GM06990 (cell line): ENCODE data around the gene LIAS.

Experiments used
- DNase-seq: peaks from one replicate; pipeline ENCODE4 v3.0.0-alpha.2; 2011; ENCODE audit not compliant: insufficient read length; ENCODE audit errors: extremely low read depth
- H3K27me3 ChIP-seq: replicated peaks from 2 replicates; pipeline ENCODE4 v1.6.0; 2011; ENCODE audit warnings: low read length; ENCODE audit not compliant: control insufficient read depth, insufficient read depth
- H3K36me3 ChIP-seq: 2 replicates; pipeline ENCODE4 v1.5.1; 2011; ENCODE audit warnings: low read length; ENCODE audit not compliant: control insufficient read depth, insufficient read depth
- H3K4me3 ChIP-seq: replicated peaks from 2 replicates; pipeline ENCODE4 v1.5.1; 2011; ENCODE audit warnings: low read depth, mild to moderate bottlenecking, control low read depth, low read length
- TF ChIP-seq, protein P1 (sequence below): IDR thresholded peaks from 2 replicates; pipeline ENCODE4 v1.5.1; 2011; ENCODE audit warnings: low read length, control low read depth, mild to moderate bottlenecking, inconsistent platforms; ENCODE audit not compliant: insufficient read depth, poor library complexity, severe bottlenecking

Gene LIAS

DNA sequence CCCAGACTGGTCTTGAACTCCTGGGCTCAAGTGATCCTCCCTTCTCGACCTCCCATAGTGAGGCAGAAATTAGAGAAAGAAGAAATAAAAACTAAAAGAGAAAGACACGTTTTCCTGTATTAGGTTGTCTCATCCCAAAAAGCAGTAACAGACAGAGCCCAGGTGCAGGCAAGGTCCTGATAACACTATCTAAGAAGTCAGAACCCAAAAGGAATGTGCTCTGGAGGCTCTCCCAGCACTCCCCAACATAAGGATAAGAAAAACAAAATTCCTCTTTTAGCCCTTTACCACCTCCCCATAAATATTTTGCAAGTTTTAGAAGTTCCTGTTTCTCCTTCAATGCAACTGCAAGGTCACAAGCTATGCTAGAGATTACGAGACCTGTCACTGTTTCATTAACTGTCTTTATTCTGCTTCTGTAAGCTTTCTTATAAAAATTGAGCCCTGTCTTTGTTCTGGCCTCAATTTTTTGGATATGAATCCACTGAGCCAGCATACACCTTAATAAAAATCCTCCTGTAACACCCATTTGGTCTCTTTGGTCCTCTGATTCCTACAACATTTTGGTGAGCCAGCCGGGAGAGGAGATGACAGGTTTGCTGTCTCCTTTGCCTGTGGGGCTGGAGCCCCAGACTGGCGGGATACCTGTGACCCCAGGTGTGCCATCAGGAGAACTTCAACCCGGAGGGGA is 25.9 kb downstream of the LIAS start:
- TF ChIP-seq, protein P1, sequence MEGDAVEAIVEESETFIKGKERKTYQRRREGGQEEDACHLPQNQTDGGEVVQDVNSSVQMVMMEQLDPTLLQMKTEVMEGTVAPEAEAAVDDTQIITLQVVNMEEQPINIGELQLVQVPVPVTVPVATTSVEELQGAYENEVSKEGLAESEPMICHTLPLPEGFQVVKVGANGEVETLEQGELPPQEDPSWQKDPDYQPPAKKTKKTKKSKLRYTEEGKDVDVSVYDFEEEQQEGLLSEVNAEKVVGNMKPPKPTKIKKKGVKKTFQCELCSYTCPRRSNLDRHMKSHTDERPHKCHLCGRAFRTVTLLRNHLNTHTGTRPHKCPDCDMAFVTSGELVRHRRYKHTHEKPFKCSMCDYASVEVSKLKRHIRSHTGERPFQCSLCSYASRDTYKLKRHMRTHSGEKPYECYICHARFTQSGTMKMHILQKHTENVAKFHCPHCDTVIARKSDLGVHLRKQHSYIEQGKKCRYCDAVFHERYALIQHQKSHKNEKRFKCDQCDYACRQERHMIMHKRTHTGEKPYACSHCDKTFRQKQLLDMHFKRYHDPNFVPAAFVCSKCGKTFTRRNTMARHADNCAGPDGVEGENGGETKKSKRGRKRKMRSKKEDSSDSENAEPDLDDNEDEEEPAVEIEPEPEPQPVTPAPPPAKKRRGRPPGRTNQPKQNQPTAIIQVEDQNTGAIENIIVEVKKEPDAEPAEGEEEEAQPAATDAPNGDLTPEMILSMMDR: no peak
- no peak overlapping the region for H3K4me3 ChIP-seq
- no peaks in the 10 kb centered on the region for H3K36me3 ChIP-seq
- no peak for DNase-seq
- no peaks in the 10 kb centered on the region for H3K27me3 ChIP-seq

DNA sequence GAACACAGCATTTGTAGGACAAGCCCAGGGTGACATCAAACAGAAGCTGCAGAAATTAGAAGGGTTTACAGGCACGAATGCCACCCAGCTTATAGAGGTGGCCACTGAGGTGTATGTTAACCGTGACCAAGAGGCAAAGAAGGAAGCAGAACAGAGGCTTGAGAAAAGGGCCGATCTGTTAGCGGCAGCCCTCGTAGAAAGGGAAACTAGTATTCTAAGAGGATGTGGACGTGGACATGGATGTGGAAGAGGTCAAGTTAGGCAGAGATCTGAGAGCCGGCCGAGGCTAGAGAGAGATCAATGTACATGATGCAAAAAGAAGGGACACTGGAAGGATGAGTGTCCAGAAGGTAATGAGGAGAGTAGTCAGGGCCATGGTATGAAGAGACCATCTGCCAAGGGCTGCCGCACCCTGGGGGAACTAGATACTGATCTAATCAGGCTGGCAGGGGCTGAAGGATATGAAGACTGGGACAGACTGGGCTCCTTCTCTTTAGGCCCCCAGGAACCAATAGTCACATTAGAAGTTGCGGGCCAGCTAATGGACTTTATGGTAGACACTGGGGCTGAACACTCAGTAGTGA is 27.5 kb downstream of the LIAS start:
- no peak for DNase-seq
- H3K4me3 ChIP-seq: no peak overlapping the region
- no peaks in the 10 kb centered on the region for H3K36me3 ChIP-seq
- H3K27me3 ChIP-seq: no peaks in the 10 kb centered on the region
- TF ChIP-seq, protein P1: no peak

GRCh38 chr4:39490322-39490721 is 31.5 kb downstream of the LIAS start:
- Histone ChIP-seq H3K36me3 (no peaks in the 10 kb centered on the region), H3K4me3 (no peak overlapping the region), H3K27me3 (no peaks in the 10 kb centered on the region)
- DNase-seq: no peak
- TF ChIP-seq, protein P1: no peak

DNA sequence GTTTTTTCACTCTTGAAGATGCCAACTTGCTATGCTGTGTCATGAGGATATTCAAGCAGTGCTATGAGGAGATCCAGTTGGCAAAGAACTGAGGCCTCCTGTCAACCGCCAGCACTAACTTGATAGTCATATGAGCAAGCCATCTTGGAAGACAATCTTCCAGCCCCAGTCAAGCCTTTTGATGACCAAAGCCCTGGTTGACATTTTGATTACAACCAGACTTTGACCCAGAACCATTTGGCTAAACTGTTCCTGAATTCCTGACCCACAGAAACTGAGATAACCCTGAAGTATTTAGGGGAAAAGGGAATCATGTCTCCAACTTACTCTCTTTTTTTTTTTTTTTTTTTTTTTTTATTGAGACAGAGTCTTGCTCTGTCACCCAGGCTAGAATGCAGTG is 35.5 kb downstream of the LIAS start:
- DNase-seq: no peak
- TF ChIP-seq, protein P1: no peak
- Histone ChIP-seq H3K4me3 (no peak overlapping the region), H3K36me3 (no peaks in the 10 kb centered on the region), H3K27me3 (no peaks in the 10 kb centered on the region)

- Histone ChIP-seq H3K4me3 (no peak overlapping the region), H3K27me3 (no peaks in the 10 kb centered on the region), H3K36me3 (no peaks in the 10 kb centered on the region)
- TF ChIP-seq, protein P1: no peak
- DNase-seq: no peak
These were observed 36.8 kb downstream of the LIAS start for GRCh38 chr4:39495446-39496213.
